GM10266 (cell line): ENCODE results near the gene DROSHA.
A peak's percentile ranks its signal among the peaks of the same experiment; 100 is the strongest.

Source experiments
- DNase-seq: peaks from one replicate; pipeline ENCODE4 v3.0.0; 2012; ENCODE audit errors: extremely low spot score
- CTCF ChIP-seq: IDR thresholded peaks from 2 replicates; pipeline ENCODE4 v1.5.1; 2012; ENCODE audit warnings: mild to moderate bottlenecking, low read depth; ENCODE audit not compliant: control insufficient read depth, insufficient read depth; ENCODE audit errors: missing control alignments

The DROSHA gene

GRCh38 chr5:31383734-31384133, 148.2 kb downstream of the DROSHA start:
- no peak for TF ChIP-seq CTCF

GRCh38 chr5:31382051-31382878, 149.6 kb downstream of the DROSHA start:
- no peak for TF ChIP-seq CTCF
- DNase-seq: peak; percentile 40

More at GRCh38 chr5:31383734-31384133, 148.2 kb downstream of the DROSHA start:
- DNase-seq: no peak

- no peak for TF ChIP-seq CTCF
- DNase-seq: no peak
Observed at GRCh38 chr5:31381299-31381698, 150.6 kb downstream of the DROSHA start.

DNA sequence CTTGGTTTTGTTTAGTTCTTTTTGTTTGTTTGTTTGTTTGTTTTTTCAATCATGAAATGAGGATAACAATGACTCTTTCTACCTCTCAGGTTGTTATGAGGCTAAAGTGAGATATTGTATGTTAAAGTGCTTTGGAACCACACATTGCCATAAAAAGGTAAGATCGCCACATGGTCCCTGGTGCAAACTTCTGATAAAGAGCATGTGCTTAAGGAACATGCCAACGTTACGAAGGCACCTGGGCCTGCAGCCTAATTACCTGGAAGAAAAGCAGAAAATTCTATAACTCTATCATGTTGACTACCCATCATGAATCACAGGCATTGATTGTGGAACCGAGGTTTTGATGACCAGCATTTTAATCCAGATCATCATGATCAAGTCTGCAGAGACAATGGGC, 151.8 kb downstream of the DROSHA start:
- no peak for TF ChIP-seq CTCF
- no peak for DNase-seq

GRCh38 chr5:31378838-31379237, 153.1 kb downstream of the DROSHA start:
- no peak for TF ChIP-seq CTCF
- DNase-seq: no peak

DNA sequence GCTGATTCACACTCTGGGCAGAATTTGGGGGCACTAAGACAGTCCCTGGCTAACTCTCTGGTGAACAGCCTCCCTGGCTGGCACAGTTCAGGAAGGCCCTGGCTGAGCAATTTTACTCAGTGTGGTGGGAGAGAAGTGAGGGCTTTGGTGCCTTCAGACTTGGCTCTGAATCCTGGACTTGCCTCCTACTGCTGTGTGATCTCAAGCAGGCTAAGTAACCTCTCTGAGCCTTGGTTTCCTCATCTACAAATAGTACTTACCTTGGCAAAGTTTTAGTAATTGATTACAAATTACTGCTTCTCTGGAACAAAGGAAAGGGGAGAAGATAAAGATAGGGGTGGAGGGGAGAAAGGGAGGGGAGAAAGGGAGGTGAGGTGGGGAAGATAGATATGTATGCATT, 153.8 kb downstream of the DROSHA start:
- DNase-seq: no peak
- no peak for TF ChIP-seq CTCF

GRCh38 chr5:31377274-31377946, 154.5 kb downstream of the DROSHA start:
- TF ChIP-seq CTCF: no peak
- DNase-seq: no peak
